SU-DHL-6 (cell line): ENCODE data around the gene SLC13A4.

ENCODE experiments used
- CTCF ChIP-seq: fragments of 200-600 bp; sonication (generic); IDR thresholded peaks from one replicate; pipeline ENCODE4 v1.5.1; 2017; ENCODE audit warnings: antibody characterized with exemption, mild to moderate bottlenecking, low read length, moderate library complexity; ENCODE audit not compliant: insufficient read depth, poor library complexity, severe bottlenecking
- EZH2phosphoT487 ChIP-seq: fragments of 200-600 bp; sonication (generic), shearing (Covaris generic); conservative IDR thresholded peaks from 2 replicates; pipeline ENCODE4 v1.6.1; 2018; ENCODE audit warnings: mild to moderate bottlenecking, antibody characterized with exemption, low read length, moderate library complexity, mixed read lengths

GRCh38 chr7:135771051-135771450, 43.1 kb upstream of the SLC13A4 start:
- TF ChIP-seq CTCF = no peak
- no peak for TF ChIP-seq EZH2phosphoT487
